HG02938 (cell line): Measurements from ENCODE around the gene EYS.
"Not testable (repeated sequence)": the region's sequence is repeated elsewhere in the genome, so short reads cannot be mapped to it uniquely, and the experiment has no call there.

ENCODE experiments used
- ATAC-seq: cut with Tn5 transposase; IDR thresholded peaks from one replicate; pipeline ENCODE4 v1.9.1; 2021; ENCODE audit warnings: mild to moderate bottlenecking, moderate library complexity; ENCODE audit not compliant: unreplicated experiment

Gene EYS

DNA sequence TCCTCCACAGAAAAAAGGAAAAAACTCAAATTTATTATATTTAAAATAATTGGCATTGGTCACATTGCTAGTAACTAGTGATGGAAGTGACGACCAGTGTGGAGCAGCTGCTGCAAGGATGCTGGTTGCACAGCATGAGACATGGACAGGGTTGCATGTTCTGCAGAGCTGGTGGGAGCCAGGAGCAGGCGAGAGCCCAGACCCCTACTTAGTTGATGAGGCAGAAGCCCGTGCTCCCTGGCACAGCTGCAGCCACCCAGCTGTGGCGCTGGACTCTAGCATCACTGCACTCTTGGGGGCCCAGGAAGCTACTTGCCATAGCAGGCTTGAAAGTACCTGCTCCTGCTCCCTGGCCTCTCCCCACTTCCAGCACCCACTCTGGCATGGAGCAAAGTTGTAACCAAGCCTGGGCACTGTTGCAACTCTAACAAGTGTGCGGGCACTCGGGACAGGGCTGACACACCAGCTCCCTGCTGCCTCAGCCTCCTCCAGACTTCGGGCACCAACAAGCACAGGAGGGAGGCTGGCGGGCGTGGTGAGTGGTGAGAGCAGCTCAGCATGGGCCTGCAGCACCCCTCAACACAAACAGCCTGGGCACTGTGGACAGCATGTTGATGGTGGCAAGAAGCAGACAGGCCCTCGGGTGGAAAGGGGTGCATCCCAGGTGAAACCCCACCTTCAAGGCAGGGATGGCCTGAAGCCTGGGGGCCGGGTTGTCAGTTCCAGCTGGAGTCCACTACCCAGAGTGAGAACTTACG is 69.6 kb downstream of the EYS start:
- no peak for ATAC-seq

DNA sequence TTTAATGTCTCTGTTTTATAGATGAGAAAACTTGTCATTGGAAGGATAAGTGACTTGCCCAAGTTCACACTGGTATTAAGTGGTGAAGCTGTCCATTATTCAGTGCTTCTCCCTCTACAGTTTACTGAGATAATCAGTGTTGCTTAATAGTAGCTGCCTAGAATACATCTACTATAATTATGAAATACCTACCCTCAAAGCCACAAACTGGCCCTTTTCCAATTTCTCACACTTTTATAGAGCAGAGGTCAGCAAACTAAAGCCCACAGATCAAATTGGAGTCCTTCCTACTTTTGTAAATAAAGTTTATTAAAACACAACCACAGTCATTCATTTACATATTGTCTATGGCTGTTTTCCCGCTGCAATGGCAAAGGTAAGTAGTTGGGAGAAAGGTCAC is 73.5 kb downstream of the EYS start:
- ATAC-seq, result no peak

- no peak for ATAC-seq
Measured at GRCh38 chr6:65631711-65632110, 75.3 kb downstream of the EYS start.

DNA sequence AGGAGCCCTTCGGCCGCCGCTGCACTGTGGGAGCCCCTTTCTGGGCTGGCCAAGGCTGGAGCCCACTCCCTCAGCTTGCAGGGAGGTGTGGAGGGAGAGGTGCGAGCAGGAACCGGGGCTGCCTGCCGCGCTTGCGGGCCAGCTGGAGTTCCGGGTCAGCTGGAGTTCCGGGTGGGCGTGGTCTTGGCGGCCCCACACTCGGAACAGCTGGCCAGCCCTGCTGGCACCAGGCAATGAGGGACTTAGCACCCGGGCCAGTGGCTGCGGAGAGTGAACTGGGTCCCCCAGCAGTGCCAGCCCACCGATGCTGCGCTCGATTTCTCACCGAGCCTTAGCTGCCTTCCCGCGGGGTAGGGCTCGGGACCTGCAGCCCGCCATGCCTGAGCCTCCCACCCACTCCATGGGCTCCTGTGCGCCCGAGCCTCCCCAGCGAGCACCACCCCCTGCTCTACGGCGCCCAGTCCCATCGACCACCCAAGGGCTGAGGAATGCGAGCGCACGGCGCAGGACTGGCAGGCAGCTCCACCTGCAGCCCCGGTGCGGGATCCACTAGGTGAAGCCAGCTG is 79.5 kb downstream of the EYS start:
- ATAC-seq, result not testable (repeated sequence)

GRCh38 chr6:65627015-65627414 is 80.0 kb downstream of the EYS start:
- no peak for ATAC-seq

GRCh38 chr6:65623566-65623965 is 83.5 kb downstream of the EYS start:
- ATAC-seq, result no peak

DNA sequence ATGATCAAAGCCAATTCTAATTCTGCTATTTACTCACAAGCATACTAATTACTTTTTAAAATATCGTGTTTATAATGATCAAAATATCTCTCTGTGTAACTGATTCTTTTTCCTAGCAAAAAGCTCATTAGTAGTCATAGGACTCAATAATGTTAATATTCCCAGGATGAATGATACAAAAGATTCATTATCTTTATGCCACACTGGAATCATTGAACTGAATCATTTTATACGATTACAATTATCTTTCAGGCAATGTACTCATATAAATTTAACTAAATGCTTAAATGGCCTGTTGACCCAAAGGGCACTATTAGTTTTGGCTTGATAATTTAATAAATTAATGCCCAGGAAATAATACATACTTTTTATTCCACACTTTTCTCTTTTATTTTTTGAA is 96.3 kb downstream of the EYS start:
- ATAC-seq, result no peak

DNA sequence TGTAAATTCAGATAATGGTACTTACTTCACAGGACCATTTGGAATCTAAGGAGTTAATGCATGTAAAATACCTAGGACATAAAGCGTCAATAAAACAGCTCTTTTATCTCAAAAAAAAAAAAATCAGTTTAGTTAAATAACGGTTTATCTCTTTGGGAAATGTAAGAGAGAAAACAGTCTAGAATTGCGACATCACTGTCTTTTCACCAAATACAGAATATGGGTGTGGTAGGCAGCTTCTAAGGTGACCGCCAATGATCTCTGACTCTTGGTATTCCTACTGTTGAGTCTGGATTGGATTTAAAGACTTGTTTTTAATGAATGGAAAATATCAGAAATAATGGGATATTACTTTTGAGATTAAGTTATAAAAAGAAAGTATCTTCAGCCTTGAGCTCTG is 111.5 kb downstream of the EYS start:
- ATAC-seq, result no peak

- ATAC-seq, result no peak
Measured at GRCh38 chr6:65570340-65570739, 136.7 kb downstream of the EYS start.

DNA sequence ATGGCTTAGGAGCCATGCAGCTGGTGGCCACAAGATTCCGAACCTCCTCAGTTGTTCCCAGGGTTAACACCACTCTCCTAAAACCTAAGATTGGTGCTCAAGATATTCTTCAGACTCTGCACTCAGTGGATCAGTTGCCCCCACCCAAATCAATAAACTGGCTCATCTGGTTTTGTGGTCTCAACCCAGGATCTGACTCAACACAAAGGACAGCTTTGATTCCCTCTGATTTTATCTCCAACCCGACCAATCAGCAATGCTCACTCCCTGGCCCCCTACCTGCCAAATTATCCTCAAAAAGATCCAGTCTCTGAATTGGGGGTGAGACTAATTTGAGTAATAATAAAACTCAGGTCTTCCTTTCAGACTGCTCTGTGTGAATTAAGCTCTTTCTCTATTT is 137.5 kb downstream of the EYS start:
- ATAC-seq, result no peak

DNA sequence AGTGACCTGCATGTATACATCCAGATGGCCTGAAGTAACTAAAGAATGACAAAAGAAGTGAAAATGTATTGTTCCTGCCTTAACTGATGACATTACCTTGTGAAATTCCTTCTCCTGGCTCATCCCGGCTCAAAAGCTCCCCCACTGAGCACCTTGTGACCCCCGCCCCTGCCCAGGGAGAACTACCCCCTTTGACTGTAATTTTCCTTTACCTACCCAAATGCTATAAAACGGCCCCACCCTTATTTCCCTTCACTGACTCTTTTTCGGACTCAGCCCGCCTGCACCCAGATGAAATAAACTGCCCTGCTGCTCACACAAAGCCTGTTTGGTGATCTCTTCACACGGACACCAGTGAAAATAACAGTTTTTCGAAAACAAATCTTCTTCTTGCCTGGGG is 138.0 kb downstream of the EYS start:
- ATAC-seq, result not testable (repeated sequence)

- ATAC-seq, result no peak
Measured at GRCh38 chr6:65566117-65566516, 140.9 kb downstream of the EYS start.

- no peak for ATAC-seq
Measured at GRCh38 chr6:65558071-65558470, 149.0 kb downstream of the EYS start.

DNA sequence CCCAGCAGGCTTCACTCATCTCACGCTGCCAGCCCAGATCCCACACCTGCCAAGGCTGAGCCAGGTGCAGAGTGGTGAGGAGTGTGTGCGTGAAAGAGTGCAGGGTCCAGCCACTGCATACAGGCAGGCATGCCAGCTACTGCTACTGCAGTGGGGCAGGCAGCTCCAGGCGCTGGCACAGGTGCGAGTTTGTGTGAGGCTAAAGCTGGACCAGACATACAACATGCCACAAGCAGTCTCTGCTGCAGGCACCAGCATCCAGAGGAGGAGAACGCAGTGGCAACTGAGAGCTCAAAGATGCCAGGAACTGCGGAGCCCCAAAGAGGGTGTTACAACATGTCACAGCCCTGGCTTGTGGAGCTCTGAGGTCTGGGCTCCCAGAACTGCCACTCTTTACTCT is 149.8 kb downstream of the EYS start:
- no peak for ATAC-seq

DNA sequence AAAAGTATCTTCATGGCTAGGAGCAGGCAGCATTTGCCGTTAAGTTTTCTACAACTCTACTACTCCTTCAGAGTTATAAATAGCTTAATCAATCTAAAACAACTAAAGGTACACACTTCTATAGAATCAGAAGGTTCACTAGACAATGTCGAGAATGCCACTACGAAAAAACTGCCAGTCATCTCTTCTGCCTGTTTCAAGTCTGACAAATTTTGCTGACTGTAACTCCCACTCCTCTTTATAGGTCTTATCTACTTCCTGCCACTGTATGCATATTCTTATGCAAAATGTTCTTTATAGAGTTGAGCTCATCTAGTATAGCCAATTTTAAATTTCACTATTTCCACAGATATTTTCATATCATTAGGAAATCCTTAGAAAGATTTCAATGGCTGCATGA is 160.1 kb downstream of the EYS start:
- no peak for ATAC-seq

DNA sequence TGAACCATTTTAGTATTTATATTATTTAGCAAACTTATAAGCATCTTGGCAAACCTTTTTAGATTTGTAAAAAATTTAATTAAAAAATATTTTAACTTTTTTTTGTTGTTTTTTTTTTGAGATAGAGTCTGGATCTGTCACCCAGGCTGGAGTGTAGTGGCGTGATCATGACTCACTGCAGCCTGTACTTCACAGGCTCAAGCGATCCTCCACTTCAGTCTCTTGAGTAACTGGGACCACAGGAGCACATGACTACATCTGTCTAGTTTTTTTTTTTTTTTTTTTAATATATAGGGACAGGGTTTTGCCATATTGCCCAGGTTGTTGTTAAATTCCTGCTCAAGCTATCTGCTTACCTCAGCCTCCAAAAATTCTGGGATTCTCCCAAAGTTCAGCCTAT is 161.1 kb downstream of the EYS start:
- no peak for ATAC-seq

- no peak for ATAC-seq
Measured at GRCh38 chr6:65538644-65539043, 168.4 kb downstream of the EYS start.

DNA sequence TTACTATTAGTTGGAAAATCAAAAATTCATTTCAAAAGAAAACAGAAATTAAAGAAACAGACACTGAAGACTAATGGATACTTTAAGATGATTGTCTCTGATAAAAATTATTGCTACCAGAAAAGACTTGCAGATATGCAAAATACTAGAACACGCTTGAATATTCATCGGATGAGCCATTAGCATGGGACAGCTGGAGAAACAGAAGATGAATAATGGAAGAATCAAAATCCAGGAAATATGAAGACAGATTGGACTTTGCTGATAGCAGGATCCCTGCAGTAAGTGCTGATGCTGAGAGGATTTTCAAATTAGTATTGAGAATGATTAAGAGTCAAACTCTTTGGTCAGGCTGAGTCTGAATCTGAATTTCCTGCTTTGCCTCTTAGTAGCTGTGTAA is 169.4 kb downstream of the EYS start:
- no peak for ATAC-seq

- ATAC-seq, result no peak
Measured at GRCh38 chr6:65531533-65531932, 175.5 kb downstream of the EYS start.

DNA sequence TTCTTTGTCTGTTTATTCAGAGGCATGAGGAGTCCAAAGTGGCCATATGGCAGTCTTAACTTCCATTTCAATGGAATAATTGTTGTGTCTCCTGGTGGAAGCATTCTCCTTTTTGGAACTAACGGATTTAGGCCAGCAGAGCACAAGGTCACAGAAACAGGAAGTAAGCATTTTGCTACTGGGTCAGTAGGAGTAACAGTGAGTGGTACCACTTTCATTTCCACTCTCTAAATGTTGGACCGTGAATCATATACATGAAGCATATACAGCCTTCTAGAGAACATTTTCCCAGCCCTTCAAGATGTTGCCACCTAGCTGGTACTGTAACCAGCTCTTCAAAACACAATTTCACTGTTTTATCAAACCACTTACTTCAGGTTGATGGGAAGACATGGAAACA is 182.8 kb downstream of the EYS start:
- ATAC-seq, result no peak

- no peak for ATAC-seq
Measured at GRCh38 chr6:65505736-65506135, 201.3 kb downstream of the EYS start.

DNA sequence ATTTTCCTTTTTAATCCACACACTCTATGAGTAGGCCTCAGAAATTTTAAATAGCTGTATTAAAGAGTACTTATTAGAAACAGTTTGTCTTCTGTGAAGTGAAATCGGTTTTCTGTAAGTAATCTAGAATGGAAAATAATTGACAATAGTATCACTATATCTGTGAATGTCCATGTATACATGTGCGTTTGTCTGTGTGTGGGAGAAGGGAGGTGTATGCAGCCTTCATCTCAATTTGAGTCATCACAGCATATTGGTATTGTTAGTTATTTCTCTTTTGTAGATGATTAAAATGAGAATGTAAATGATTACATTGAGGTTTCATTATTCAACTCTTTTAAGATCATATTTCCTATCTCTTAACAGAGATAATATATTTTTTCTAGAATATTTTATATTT is 206.0 kb downstream of the EYS start:
- peak; percentile 70 for ATAC-seq

DNA sequence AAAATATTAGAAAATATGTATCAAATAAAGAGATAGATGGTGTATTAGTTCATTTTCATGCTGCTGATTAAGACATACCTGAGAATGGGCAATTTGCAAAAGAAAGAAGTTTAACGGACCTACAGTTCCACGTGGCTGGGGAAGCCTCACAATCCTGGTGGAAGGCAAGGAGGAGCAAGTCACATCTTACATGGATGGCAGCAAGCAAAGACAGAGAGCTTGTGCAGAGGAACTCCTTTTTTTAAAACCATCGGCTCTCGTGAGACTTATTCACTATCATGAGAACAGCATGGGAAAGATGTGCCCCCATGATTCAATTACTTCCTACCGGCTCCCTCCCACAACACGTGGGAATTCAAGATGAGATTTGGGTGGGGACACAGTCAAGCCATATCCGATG is 223.4 kb downstream of the EYS start:
- not testable (repeated sequence) for ATAC-seq
